HepG2 (cell line): ENCODE measurements around the gene DOCK4. TPM values are rescaled to one million over a fixed set of nuclear protein-coding genes. Genes with fewer than 3 reads are reported as not detected.

Experiments used
- ARID2 ChIP-seq: sonication (generic); formaldehyde crosslinking; IDR thresholded peaks from 2 replicates; pipeline ENCODE4 v1.8.1; 2022; ENCODE audit warnings: mild to moderate bottlenecking, missing genetic modification reagents, borderline replicate concordance
- ARNT2 ChIP-seq: sonication (generic); formaldehyde crosslinking; IDR thresholded peaks from 2 replicates; pipeline ENCODE4 v1.8.0; 2022; ENCODE audit warnings: mild to moderate bottlenecking, low read depth, missing genetic modification reagents, moderate library complexity
- FOXK1 ChIP-seq: sonication (generic); formaldehyde crosslinking; IDR thresholded peaks from 2 replicates; pipeline ENCODE4 v1.4.0; 2020; ENCODE audit warnings: low read depth, missing genetic modification reagents, borderline replicate concordance
- HDAC1 ChIP-seq: sonication (generic); formaldehyde crosslinking; IDR thresholded peaks from 2 replicates; pipeline ENCODE4 v1.5.1; 2020; ENCODE audit warnings: mild to moderate bottlenecking, missing genetic modification reagents
- MAF1 ChIP-seq: sonication (generic); formaldehyde crosslinking; IDR thresholded peaks from 2 replicates; pipeline ENCODE4 v1.5.0; 2020; ENCODE audit warnings: missing genetic modification reagents, borderline replicate concordance
- MAFG ChIP-seq: sonication (generic); formaldehyde crosslinking; IDR thresholded peaks from 2 replicates; pipeline ENCODE4 v1.5.1; 2020; ENCODE audit warnings: mild to moderate bottlenecking, missing genetic modification reagents
- MAX ChIP-seq: IDR thresholded peaks from 2 replicates; pipeline ENCODE4 v1.6.1; 2012; ENCODE audit warnings: inconsistent platforms
- MED8 ChIP-seq: sonication (generic); formaldehyde crosslinking; IDR thresholded peaks from 2 replicates; pipeline ENCODE4 v1.8.1; 2023; ENCODE audit warnings: mild to moderate bottlenecking, missing genetic modification reagents; ENCODE audit not compliant: insufficient replicate concordance
- MZF1 ChIP-seq: sonication (generic); formaldehyde crosslinking; IDR thresholded peaks from 2 replicates; pipeline ENCODE4 v1.8.1; 2023; ENCODE audit warnings: mild to moderate bottlenecking, missing genetic modification reagents, borderline replicate concordance
- NFYB ChIP-seq: sonication (generic); formaldehyde crosslinking; IDR thresholded peaks from 2 replicates; pipeline ENCODE4 v1.4.0; 2020; ENCODE audit warnings: missing genetic modification reagents
- PAX8 ChIP-seq: sonication (generic); formaldehyde crosslinking; IDR thresholded peaks from 2 replicates; pipeline ENCODE4 v1.8.0; 2022; ENCODE audit warnings: mild to moderate bottlenecking, missing genetic modification reagents, borderline replicate concordance
- REL ChIP-seq: sonication (generic); formaldehyde crosslinking; conservative IDR thresholded peaks from 2 replicates; pipeline ENCODE4 v1.8.0; 2022; ENCODE audit warnings: mild to moderate bottlenecking, missing genetic modification reagents, moderate library complexity
- SMARCE1 ChIP-seq: fragments of 450-650 bp; IDR thresholded peaks from 2 replicates; pipeline ENCODE4 v1.6.1; 2017; ENCODE audit warnings: borderline replicate concordance
- TEAD2 ChIP-seq: sonication (generic); formaldehyde crosslinking; IDR thresholded peaks from 2 replicates; pipeline ENCODE4 v1.9.0; 2021; ENCODE audit warnings: missing genetic modification reagents
- XRCC5 ChIP-seq: fragments of 200-400 bp; formaldehyde crosslinking; optimal IDR thresholded peaks from 2 replicates; pipeline ENCODE3; 2017; ENCODE audit warnings: mild to moderate bottlenecking, low read length
- ZFP37 ChIP-seq: sonication (generic); formaldehyde crosslinking; IDR thresholded peaks from 2 replicates; pipeline ENCODE4 v1.4.0; 2020; ENCODE audit warnings: missing genetic modification reagents, borderline replicate concordance
- ZFY ChIP-seq: sonication (generic); formaldehyde crosslinking; IDR thresholded peaks from 2 replicates; pipeline ENCODE4 v1.4.0; 2020; ENCODE audit warnings: missing genetic modification reagents
- ZMYM4 ChIP-seq: sonication (generic); formaldehyde crosslinking; IDR thresholded peaks from 2 replicates; pipeline ENCODE4 v1.8.1; 2023; ENCODE audit warnings: mild to moderate bottlenecking, missing genetic modification reagents
- ZNF224 ChIP-seq: sonication (generic); formaldehyde crosslinking; IDR thresholded peaks from 2 replicates; pipeline ENCODE4 v1.5.0; 2020; ENCODE audit warnings: mild to moderate bottlenecking, missing genetic modification reagents
- ZNF543 ChIP-seq: sonication (generic); formaldehyde crosslinking; IDR thresholded peaks from 2 replicates; pipeline ENCODE4 v1.4.0; 2020; ENCODE audit warnings: mild to moderate bottlenecking, missing genetic modification reagents
- ZNF773 ChIP-seq: sonication (generic); formaldehyde crosslinking; IDR thresholded peaks from 2 replicates; pipeline ENCODE4 v1.4.0; 2020; ENCODE audit warnings: missing genetic modification reagents, borderline replicate concordance
- ZNF782 ChIP-seq: sonication (generic); formaldehyde crosslinking; IDR thresholded peaks from 2 replicates; pipeline ENCODE4 v1.4.0; 2020; ENCODE audit warnings: missing genetic modification reagents, mild to moderate bottlenecking, borderline replicate concordance
- polyA plus RNA-seq, 8 experiments: library from polyadenylated mRNA; depleted of rRNA in 3 of 8; stranded (reverse) in 7 of 8; unstranded in 1 of 8; fragments of >200 nt; fragmentation: Illumina TruSeq in 4 of 8; extraction: Trizol in 4 of 8; gene quantifications; 2 replicates each; pipeline versions ENCODE4 v1.2.1 to v1.2.3, GENCODE V29; 2011 to 2016; ENCODE audit warnings: low read depth in 4 of 8, missing spikeins in 1 of 8, mixed read lengths in 1 of 8; ENCODE audit not compliant: insufficient read depth in 1 of 8
- total RNA-seq, 5 experiments: library from RNA; depleted of rRNA; stranded (reverse); fragments of >200 nt; fragmentation: Illumina TruSeq; extraction: Trizol; gene quantifications; 2 replicates each; pipeline ENCODE4 v1.2.3, GENCODE V29; 2016; ENCODE audit warnings: low read depth in 1 of 5
- TF ChIP-seq, protein P1 (sequence below): sonication (generic); formaldehyde crosslinking; IDR thresholded peaks from 2 replicates; pipeline ENCODE4 v1.4.0; 2020; ENCODE audit warnings: missing genetic modification reagents; ENCODE audit errors: not compliant biosample characterization
- TF ChIP-seq, protein P2 (sequence below): sonication (generic); formaldehyde crosslinking; IDR thresholded peaks from 2 replicates; pipeline ENCODE4 v1.4.0; 2020; ENCODE audit warnings: missing genetic modification reagents, low read depth, mild to moderate bottlenecking, borderline replicate concordance
- TF ChIP-seq, protein P3 (sequence below): sonication (generic); formaldehyde crosslinking; IDR thresholded peaks from 2 replicates; pipeline ENCODE4 v1.5.1; 2020; ENCODE audit warnings: mild to moderate bottlenecking, missing genetic modification reagents

The DOCK4 gene
- total and polyA plus RNA-seq, 2 of the 13 experiments (the other 11 are each of a cell fraction or from before 2014, with no cell fraction given), result 13.5 to 17.4 TPM

DNA sequence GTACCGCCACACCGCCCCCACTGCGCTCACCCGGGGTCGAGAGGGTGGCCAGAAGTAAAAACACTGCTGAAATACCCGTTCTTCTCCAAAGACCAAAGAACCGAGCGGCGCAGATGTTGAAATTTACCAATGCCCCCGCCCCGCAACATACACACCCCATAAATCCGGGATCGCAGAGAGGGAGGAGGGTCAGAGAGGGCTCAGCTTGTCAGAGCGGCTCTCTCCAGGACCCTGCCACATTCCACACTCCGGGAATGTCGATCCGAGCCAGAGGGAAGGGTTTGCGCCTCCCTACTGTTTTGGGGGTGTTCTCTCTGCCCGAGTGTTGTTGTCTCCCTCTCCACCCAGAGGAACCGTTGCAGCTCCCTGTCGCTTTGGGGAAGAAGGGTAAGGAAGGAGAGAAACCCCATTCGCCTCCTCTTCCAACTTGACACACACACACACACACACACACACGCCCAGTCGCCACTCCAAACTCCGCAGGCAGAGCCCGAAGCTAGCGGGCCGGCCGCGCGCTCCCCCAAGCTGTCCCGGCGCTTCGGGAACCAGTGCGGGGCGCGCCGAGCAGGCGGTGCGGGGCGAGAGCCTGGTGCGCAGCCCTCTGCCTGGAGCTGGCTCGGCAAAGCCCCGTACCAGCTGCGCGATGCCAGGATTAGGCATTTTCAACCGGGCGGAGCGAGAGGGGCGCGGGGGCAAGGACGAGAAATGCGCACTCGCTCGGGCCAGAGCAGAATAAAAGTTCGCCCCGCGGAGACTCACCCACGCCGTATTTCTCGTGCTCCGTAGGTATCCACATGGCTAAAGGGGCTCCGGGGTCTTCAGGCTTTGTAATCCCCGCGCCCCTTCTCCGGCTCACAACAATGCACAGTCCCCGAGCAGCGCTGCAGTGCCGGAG lies 609 bp downstream of the DOCK4 start (continued):
- no peak for TF ChIP-seq FOXK1 (CRISPR knock-in tag)
- no peak for TF ChIP-seq ZNF782 (CRISPR knock-in tag)
- no peak for TF ChIP-seq ZNF773 (CRISPR knock-in tag)
- no peak for TF ChIP-seq XRCC5
- TF ChIP-seq ARID2, result no peak
- no peak for TF ChIP-seq MAF1 (CRISPR knock-in tag)
- TF ChIP-seq MAX, result no peak; the same call in 1 of the 2 replicates
- TF ChIP-seq, protein P1, sequence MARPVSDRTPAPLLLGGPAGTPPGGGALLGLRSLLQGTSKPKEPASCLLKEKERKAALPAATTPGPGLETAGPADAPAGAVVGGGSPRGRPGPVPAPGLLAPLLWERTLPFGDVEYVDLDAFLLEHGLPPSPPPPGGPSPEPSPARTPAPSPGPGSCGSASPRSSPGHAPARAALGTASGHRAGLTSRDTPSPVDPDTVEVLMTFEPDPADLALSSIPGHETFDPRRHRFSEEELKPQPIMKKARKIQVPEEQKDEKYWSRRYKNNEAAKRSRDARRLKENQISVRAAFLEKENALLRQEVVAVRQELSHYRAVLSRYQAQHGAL (CRISPR knock-in tag), result no peak
- peak; percentile 12; the same call in 1 of the 2 replicates for TF ChIP-seq ZFY
- no peak for TF ChIP-seq PAX8
- TF ChIP-seq TEAD2 (CRISPR knock-in tag), result no peak
- TF ChIP-seq, protein P2, sequence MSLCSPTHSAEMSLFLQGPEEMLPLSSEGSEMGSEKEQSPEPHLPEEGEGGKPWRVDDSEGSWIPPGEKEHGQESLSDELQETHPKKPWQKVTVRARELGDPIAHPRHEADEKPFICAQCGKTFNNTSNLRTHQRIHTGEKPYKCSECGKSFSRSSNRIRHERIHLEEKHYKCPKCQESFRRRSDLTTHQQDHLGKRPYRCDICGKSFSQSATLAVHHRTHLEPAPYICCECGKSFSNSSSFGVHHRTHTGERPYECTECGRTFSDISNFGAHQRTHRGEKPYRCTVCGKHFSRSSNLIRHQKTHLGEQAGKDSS (CRISPR knock-in tag), result peak; percentile 53; the same call in 1 of the 2 replicates
- TF ChIP-seq ZNF543 (CRISPR knock-in tag), result peak; percentile 13; the same call in 1 of the 2 replicates
- no peak for TF ChIP-seq NFYB
- TF ChIP-seq MZF1, result no peak
- TF ChIP-seq, protein P3, sequence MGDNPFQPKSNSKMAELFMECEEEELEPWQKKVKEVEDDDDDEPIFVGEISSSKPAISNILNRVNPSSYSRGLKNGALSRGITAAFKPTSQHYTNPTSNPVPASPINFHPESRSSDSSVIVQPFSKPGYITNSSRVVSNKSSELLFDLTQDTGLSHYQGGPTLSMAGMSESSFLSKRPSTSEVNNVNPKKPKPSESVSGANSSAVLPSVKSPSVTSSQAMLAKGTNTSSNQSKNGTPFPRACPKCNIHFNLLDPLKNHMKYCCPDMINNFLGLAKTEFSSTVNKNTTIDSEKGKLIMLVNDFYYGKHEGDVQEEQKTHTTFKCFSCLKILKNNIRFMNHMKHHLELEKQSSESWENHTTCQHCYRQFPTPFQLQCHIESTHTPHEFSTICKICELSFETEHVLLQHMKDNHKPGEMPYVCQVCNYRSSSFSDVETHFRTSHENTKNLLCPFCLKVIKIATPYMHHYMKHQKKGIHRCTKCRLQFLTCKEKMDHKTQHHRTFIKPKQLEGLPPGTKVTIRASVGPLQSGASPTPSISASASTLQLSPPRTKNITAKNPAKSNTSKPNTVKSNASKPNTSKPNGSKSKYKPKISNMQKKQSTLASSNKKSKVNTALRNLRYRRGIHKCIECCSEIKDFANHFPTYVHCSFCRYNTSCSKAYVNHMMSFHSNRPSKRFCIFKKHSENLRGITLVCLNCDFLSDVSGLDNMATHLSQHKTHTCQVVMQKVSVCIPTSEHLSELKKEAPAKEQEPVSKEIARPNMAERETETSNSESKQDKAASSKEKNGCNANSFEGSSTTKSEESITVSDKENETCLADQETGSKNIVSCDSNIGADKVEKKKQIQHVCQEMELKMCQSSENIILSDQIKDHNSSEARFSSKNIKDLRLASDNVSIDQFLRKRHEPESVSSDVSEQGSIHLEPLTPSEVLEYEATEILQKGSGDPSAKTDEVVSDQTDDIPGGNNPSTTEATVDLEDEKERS, result no peak
- peak; percentile 19; the same call in 1 of the 2 replicates for TF ChIP-seq HDAC1 (CRISPR knock-in tag)
- no peak for TF ChIP-seq SMARCE1
- no peak for TF ChIP-seq MAFG (CRISPR knock-in tag)
- TF ChIP-seq ARNT2, result peak; percentile 8; the same call in 1 of the 2 replicates
- no peak for TF ChIP-seq MED8 (CRISPR knock-in tag)
- no peak for TF ChIP-seq ZNF224
- 0 out of 2 replicates have a peak, but pooled peaks have one; percentile 36 for TF ChIP-seq REL (CRISPR knock-in tag)
- TF ChIP-seq ZFP37 (CRISPR knock-in tag), result no peak
- TF ChIP-seq ZMYM4 (CRISPR knock-in tag), result no peak
